A204.1 (cell line): ENCODE data around the gene PDE7B.

Experiments used
- FAIRE-seq: peaks from 2 replicates; lab custom pipeline; 2012; peaks lifted over from hg19 to GRCh38; lab: Jason Lieb, UNC

The PDE7B gene

DNA sequence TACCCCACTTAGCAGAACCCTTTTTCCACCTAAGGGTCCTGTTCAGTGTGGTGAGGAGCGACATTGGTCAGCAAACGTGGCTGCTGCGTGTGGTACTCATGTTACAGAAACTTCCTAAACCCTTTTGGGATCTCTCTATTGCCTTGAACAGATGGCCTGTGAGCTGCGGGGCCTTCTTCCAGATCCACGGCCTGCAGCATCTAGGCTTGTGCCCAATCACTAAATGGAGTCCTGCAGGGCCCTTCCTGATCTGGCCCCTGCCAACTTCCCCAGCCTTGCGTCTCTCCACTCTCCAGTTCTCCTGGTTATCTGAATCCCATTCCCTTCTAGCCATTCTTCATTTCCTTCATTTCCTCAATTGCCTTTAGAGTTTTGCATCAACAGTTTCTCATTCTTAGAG, 85.6 kb downstream of the PDE7B start:
- no peak for FAIRE-seq

DNA sequence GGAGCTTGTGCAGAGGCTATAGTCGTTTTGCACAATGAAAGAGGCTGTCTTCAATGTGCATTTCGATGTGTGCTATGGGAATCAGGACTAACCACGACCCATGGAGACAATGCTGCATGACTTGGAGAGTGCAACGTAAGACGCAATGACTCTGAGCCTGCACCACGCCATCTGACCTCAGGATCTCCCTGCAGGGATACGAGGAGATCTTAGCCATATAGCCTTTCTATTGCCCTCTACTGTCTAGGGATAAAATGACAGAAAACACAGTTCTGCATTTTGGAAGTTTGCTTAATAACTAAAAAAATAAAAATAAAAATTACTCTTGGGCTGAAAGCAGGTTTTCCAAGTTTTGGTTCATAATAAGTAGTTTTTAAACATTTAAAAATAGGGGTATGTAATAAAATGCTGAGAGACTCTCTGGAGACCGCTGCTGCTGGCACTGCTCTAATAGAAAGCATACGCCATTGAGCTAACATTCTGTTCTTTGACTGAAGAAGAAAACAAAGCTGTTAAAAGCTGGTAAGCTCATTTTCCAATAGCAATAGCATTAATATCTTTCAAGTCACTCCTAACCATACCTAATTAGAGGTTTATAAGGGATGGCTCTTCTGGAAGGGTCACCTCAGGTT, 87.2 kb downstream of the PDE7B start:
- FAIRE-seq, result no peak

DNA sequence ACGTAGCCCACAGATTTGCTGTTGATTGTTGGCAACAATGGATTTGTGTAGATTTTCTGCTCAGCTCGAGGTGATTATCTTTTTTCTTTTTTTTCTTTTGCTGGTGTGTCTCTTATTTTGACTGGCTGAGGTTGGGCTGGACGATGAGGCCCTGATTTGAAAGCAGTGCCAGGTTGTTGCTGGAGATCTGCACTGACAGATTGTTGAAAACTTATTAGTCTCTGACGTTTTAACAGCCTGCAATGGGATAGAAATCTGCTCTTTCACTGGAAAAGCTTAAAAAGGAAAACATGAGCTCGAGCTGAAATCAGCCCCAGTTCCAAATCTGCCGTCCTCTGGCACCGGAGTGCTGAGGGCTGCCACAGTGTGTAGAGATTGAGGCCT, 87.7 kb downstream of the PDE7B start:
- no peak for FAIRE-seq

GRCh38 chr6:135940616-135941167, 89.2 kb downstream of the PDE7B start:
- FAIRE-seq, result no peak

DNA sequence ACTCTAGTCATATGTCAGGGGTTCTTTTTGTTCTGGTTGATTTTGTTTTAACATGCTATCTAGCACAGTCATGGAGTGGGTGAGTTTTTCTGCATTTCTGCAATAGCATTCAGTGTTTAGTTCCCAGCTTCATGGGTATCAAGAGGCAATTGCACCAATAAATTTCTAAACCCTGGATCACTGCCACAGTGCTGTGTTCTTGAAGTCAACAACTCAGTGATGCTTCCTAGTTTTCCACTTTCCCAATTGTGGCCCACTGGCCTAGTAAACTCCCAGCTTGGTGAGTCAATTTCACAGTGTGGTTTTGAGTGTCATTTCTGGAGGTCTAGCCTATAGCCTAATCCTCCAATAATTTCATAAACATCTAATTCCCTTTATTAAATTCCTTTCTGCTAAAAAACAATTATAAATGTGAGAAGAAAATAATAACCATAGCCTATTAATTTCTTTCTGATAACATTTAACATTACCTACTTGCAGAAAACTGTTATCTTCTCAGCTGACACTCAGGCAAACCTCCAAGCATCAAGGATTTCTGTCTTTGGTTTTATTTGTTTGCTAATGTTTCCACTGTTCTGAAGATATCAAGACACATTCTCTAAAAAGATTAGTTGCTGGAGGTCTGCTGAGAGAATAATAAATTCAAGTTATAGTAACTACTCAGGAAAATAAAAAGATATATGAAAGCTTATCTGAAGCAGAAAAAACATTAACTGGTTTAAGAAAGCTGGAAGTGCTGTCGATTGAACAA, 89.9 kb downstream of the PDE7B start:
- FAIRE-seq, result no peak

GRCh38 chr6:135944120-135944519, 92.6 kb downstream of the PDE7B start:
- FAIRE-seq, result no peak

GRCh38 chr6:135946674-135947073, 95.2 kb downstream of the PDE7B start:
- FAIRE-seq, result no peak

- FAIRE-seq, result no peak
Observed at GRCh38 chr6:135950669-135951068, 99.2 kb downstream of the PDE7B start.

GRCh38 chr6:135951169-135951568, 99.7 kb downstream of the PDE7B start:
- FAIRE-seq, result no peak

GRCh38 chr6:135953818-135954217, 102.3 kb downstream of the PDE7B start:
- no peak for FAIRE-seq

GRCh38 chr6:135955099-135955498, 103.6 kb downstream of the PDE7B start:
- no peak for FAIRE-seq

GRCh38 chr6:135962731-135963130, 111.2 kb downstream of the PDE7B start:
- no peak for FAIRE-seq

DNA sequence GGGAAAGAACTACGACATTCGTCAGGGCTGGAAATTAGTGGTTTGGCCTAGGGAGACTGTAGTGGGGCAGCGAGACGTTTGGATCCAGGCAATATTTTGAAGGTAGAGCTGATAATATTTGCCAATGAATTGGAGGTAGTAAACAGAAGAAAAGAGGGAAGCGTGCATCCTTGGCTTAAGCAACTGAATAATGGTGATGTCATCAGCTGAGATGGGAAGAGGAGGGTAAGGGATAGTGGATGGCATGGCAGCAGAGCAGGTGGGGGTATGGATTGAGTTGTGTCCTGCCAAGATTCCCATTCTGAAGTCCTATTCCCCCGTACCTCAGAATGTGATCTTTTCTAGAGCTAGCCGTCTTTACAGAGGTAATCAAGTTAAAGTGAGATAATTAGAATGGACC, 119.2 kb downstream of the PDE7B start:
- FAIRE-seq, result no peak

DNA sequence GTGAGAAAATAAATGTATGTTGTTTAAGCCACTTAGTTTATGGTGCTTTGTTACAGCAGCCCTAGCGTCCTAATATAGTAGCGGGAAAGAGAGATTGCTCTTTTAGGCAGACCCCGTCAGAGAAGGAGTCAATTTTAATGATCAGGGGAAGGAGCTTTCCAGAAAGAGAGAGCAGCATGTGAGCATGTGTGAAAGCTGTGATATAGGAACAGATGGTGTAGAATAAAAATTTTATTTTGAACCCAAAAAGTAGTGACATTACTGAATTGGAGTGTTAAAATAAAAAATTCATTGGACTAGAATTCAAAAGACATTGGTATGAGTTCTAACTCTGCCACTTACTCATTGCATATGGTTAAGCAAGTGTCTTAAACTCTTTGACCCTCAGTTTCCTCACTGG, 119.8 kb downstream of the PDE7B start:
- FAIRE-seq, result no peak

GRCh38 chr6:135972150-135972549, 120.6 kb downstream of the PDE7B start:
- no peak for FAIRE-seq

DNA sequence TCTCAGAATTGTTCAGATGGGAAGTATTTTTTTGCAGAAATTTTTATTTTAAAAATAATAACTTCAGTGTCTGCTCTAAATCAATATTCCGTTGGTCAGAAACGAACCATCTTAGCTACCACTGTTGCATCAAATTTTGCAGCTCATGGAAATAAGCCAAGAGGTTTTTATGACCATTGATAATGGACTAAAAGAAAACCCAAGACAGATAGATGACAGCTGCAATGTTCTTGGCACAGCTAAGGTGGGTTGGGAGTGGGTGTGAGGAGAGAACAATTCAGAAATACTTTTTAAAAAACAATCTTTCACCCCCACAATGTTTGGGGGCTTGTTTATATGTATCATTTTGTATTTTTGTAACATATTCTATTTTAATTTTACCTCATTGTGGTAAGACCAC, 121.1 kb downstream of the PDE7B start:
- FAIRE-seq, result no peak

- FAIRE-seq, result no peak
Observed at GRCh38 chr6:135974426-135974825, 122.9 kb downstream of the PDE7B start.

DNA sequence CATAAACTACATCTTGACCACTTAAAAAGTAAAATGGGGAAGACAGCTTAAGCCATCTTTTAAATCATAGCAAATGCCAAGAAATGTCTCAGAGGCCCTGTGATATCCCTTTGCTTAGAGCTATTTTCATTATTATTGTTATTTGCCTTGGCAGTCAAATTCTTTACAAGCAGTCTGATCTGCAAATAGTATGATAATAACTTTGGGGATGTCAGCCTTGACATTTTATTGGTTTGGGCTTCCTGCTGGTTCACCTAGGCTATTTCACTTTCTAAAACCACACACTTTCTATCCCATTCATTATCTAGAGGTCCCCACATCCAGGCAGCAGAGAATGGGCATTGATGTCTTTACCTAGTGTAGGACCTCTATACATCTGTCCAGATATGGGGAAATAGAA, 125.1 kb downstream of the PDE7B start:
- FAIRE-seq, result no peak

- no peak for FAIRE-seq
Observed at GRCh38 chr6:135983093-135983492, 131.6 kb downstream of the PDE7B start.

DNA sequence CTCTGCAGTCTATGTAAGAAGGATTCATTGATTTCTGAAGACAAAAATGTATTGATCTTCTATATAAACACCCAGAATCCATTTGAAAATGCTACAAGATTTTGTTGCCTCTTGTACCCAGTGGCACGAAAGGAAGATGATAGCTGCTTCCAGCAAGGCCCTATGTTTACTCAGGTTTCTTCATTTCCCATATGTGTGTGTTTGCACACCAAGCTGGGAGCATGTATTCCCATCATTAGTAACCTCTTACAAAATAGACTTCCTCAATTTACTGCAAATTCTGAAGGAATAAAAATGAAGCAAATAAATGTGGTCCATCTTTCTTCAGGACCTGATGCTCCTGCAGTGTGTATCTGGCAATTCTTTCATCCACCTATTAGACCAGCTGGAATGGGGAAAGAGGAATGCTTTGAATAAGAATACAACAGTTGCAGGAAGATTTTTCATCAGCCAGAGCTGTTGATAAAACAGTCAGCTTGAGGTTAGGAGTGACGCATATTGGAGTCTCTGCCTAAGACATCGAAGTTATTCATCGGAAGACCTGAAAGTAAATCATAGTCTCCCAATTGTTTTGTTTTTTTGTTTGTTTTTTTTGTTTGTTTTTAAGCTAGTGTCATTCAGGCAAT, 132.3 kb downstream of the PDE7B start:
- FAIRE-seq, result no peak

- no peak for FAIRE-seq
Observed at GRCh38 chr6:135985471-135985870, 134.0 kb downstream of the PDE7B start.

DNA sequence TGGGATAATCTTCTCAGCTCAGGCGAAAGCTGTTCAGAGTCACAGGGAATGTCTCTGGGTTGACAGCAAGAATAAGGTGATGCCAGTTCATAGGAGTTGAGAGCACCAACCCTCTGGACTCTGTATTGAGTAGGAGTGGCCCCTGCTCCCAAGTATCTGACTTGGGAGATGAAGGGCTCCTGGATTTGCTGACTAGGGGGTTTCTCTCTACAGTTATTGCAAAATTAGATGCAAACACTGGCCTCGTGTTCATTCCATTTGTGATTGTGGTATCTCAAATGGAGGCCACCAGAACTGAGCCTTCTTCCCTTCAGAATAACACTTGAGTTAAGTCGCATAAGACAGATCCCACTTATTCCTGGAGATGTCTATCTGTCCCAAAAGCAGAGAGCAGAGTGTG, 135.7 kb downstream of the PDE7B start:
- FAIRE-seq, result no peak

- FAIRE-seq, result no peak
Observed at GRCh38 chr6:135990439-135990838, 138.9 kb downstream of the PDE7B start.
